ENCODE data around the gene RARB. TPM values are rescaled to one million over a fixed set of nuclear protein-coding genes. Genes with fewer than 3 reads are reported as not detected.

Gene RARB
- total RNA-seq, 1 donor from 2014 or later = 20.3 TPM

GRCh38 chr3:25420147-25420546, 7.9 kb upstream of the RARB start:
- intact Hi-C loops (cut with DNase I) = loop anchor here (10.0 kb wide), 1 partner anchor 645 kb away; no protein-coding TSS in a partner anchor
- no peak for DNase-seq (ENCODE audit: low spot score)

DNA sequence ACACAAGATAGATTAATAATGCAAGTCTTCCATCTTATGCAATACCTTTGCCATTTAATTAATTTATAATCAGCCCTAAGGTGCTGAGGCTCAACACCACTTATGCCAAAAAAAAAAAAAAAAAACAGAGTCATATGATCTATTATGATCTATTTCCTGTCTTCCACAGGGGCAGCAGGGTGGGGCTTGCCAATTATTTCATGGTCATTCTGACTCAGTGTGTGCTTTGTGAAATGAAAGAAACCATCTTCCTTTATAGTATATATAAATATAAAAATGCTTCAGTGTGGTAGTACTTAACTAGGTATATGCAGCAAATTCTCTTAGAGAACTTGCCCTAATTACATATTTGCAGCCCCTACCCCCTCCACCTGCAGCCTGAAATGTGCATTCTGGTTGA, 7.2 kb upstream of the RARB start:
- DNase-seq (ENCODE audit: low spot score) = no peak
- intact Hi-C loops (cut with DNase I) = loop anchor here (10.0 kb wide), 1 partner anchor 646 kb away; no protein-coding TSS in a partner anchor

- intact Hi-C loops (cut with DNase I) = loop anchor here (10.0 kb wide), 1 partner anchor 647 kb away; no protein-coding TSS in a partner anchor
- DNase-seq (ENCODE audit: low spot score) = no peak
Observed at GRCh38 chr3:25421747-25422146, 6.3 kb upstream of the RARB start.

- intact Hi-C loops (cut with DNase I) = loop anchor here (10.0 kb wide), 1 partner anchor 649 kb away; no protein-coding TSS in a partner anchor
- DNase-seq (ENCODE audit: low spot score) = no peak
Observed at GRCh38 chr3:25423780-25424588, 4.1 kb upstream of the RARB start.

DNA sequence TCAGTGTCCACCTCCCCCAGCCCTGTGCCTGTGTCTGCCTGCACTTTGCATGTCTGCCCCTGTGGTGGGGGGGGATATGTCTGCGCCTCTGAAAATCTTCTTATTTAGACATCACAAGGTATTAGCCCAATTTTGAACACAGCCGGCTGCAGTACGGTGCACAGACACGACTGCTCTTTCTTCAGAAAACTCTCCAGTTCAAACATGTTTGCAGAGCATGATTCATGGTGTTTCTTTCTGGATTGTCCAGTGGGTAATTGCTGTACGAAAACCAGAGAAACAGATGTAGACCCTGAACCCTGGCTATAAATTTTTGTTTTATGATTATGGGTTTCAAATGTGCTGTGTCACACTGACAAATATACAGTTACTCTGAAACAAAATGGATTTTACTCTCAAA, 3.4 kb upstream of the RARB start:
- intact Hi-C loops (cut with DNase I) = loop anchor here (5.0 to 10.0 kb wide), 4 partner anchors 43 to 650 kb away; no protein-coding TSS in a partner anchor

GRCh38 chr3:25426408-25426807, 1.7 kb upstream of the RARB start:
- no peak for DNase-seq (ENCODE audit: low spot score)
- intact Hi-C loops (cut with DNase I) = loop anchor here (1.0 to 10.0 kb wide), 6 partner anchors 41 to 652 kb away; no protein-coding TSS in a partner anchor

More for the DNA sequence above, 3.4 kb upstream of the RARB start:
- DNase-seq (ENCODE audit: low spot score) = no peak

DNA sequence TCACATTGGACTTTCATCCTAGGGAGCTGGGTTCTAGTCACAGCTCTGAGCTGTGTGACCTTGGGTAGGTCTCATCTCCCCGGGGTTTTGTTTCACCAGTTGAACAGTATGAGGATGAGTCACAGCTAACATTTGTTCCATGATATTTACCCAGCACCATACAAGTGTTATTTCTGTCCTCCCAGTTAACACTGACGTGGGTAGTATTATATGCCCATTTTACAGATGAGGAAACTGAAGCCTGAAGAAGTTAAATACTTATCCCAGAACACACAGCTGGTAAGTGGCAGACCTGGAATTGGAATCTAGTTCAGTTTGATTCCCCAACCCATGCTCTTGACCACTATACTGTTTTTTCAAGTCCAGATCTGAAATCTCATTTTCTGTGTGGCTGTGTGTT, 908 bp upstream of the RARB start:
- intact Hi-C loops (cut with DNase I) = loop anchor here (2.0 to 10.0 kb wide), 5 partner anchors 40 to 652 kb away; no protein-coding TSS in a partner anchor
- DNase-seq (ENCODE audit: low spot score) = no peak

GRCh38 chr3:25427563-25427941, 511 bp upstream of the RARB start:
- no peak for DNase-seq (ENCODE audit: low spot score)
- intact Hi-C loops (cut with DNase I) = loop anchor here (2.0 to 10.0 kb wide), 5 partner anchors 40 to 653 kb away; no protein-coding TSS in a partner anchor

DNA sequence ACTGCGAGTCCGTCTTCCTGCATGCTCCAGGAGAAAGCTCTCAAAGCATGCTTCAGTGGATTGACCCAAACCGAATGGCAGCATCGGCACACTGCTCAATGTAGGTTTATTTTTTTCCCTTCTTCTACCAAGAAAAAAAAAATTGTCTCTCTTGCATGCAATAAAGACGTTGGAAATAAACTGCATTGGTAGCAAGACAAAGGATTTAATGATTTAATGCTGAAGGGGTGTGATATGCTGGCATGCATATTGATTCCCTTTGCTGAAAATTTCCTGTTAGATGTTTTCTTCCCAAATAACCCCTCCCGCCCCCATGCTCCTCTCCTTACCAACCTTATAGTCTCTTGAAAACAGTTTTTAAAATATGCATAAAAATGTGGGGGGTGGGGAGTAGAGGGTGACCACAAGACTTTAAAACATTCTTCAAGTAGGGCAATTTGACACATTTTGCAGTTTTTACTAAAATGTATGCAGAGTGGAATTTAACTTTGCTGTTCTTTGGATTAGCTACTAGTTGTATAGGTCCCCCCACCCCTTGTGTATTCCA, 799 bp downstream of the RARB start:
- intact Hi-C loops (cut with DNase I) = loop anchor here (2.0 to 10.0 kb wide), 5 partner anchors 26 to 654 kb away; no protein-coding TSS in a partner anchor
- no peak for DNase-seq (ENCODE audit: low spot score)

- intact Hi-C loops (cut with DNase I) = loop anchor here (2.0 to 10.0 kb wide), 6 partner anchors 25 to 655 kb away; no protein-coding TSS in a partner anchor
- DNase-seq (ENCODE audit: low spot score) = no peak
Observed at GRCh38 chr3:25429361-25430286, 1.6 kb downstream of the RARB start.

- intact Hi-C loops (cut with DNase I) = loop anchor here (5.0 kb wide), 1 partner anchor 82 kb away; no protein-coding TSS in a partner anchor
Observed at GRCh38 chr3:25430287-25430934, 2.3 kb downstream of the RARB start.

DNA sequence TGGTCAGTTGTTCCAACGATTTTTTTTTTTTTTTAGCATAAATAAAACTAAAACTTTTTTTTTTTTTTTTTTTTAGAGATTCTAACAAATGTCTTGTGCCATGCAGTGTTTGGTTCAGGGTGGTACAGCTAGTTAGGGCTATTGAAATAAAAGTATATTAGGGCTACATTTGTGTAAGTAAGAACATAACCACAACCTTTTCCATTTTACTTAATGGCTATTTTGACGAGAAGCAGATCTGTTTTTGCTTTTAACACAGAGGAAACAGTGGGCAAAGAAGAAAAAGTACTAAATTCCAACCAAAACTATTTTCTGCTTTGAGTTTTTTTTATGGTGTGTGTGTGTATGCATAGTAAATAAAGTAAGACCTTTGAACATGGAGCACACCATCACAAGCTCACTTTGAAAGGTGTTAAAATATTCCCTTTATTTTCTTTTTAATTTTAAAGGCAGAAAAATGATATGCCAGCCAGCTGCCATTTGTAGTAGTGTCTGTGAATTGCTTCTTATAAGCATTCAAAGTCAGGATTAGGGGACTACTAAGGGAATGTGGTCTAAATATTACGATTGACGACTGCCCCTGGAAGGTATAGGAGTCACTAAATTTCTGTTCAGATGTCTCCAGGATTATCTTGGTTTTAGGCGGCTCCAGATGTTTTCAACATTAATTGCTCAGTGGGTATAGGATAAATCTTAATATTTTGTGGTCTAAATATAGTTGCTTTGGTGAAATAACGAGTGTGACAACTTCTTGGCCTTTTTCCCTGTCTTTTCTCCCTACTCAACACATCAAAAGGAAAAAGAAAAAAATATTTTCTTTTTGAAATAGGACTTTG, 3.1 kb downstream of the RARB start:
- no peak for DNase-seq (ENCODE audit: low spot score)
- intact Hi-C loops (cut with DNase I) = loop anchor here (5.0 kb wide), 1 partner anchor 81 kb away; no protein-coding TSS in a partner anchor

More at GRCh38 chr3:25430287-25430934, 2.3 kb downstream of the RARB start:
- no peak for DNase-seq (ENCODE audit: low spot score)

DNA sequence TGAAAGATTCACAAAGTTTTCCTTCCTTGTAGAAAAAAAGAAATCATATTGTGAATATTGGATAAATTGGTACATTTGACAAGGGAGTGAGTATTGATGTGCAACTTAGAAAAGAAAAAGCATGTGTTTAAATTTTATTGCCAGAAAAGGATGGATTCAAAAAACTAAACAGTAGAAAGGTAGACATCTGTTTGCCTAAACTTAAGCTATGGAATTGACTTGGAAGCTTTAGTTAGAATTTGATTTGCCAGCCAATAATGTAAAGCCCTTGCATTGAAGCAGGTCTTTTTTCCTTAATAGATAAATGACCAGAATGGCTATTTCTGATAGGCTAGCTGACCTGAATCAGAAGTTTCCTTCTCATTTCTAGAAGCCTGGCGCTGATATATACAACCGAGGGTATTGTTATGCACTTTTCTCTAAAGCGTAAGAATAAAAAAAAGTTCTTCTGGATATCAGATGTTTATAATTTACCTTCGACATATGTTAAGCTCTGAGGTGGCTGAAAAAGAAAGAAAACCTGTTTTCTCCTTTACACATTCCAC, 4.2 kb downstream of the RARB start:
- intact Hi-C loops (cut with DNase I) = loop anchor here (5.0 kb wide), 1 partner anchor 80 kb away; no protein-coding TSS in a partner anchor
- DNase-seq (ENCODE audit: low spot score) = no peak

DNA sequence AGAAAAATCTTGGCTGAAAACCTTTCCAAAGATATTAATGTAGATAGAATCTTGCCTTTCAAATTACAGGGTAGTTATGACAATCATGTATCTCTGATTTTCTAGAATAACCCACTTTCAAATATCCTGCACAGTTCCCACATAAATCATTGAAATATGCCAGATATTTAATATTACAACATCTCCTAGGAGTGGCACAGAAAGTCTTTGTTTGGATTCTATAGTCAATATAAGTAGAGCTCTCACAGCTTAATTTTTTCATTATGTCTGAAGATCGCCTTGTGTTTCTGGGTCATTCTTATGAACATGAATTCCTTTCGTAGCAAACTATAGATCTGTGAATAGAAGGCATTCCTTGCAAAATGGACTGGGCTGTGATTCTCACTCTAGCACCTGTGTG, 5.0 kb downstream of the RARB start:
- DNase-seq (ENCODE audit: low spot score) = no peak
- intact Hi-C loops (cut with DNase I) = loop anchor here (5.0 kb wide), 1 partner anchor 79 kb away; no protein-coding TSS in a partner anchor

DNA sequence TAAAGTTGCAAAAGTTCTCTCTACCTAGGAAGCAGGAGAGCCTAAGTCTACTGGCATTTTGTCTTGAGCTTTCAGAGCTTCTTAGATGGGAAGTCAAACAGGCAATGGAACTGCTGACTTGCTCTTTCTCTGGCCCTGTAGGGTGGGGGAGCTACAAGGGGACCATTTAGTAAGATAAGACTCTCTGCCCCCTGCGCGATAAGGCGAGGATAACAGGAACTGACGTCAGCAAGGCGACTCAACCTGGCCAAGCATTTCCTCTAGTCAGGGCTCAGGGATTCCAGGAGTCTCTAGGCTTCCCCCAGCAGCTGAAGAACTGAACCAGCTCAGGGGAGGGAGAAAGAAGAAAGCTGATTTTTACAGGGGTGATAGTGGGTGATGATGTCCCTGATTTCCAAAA, 5.8 kb downstream of the RARB start:
- DNase-seq (ENCODE audit: low spot score) = no peak
- intact Hi-C loops (cut with DNase I) = loop anchor here (5.0 kb wide), 1 partner anchor 78 kb away; no protein-coding TSS in a partner anchor

DNA sequence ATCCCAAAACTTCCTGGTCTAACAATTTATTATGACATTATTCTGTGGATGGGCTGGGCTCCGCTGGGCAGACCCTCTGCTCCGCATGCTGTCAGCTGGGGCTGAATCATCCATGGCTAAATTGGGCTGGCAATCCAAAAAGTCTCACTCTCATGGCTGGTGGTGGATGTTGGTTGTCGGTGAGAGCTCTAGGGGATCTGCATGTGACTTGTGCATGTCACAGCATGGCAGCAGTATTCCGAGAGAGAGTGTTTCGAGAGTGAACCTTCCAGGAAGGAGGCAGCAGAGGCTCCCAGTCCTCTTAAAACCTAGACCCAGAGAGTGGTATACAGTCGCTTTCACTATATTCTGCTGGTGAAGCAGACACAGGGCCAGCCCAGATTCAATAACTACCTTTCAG, 9.9 kb downstream of the RARB start:
- intact Hi-C loops (cut with DNase I) = no loop called here
- DNase-seq (ENCODE audit: low spot score) = no peak

GRCh38 chr3:25438791-25439555, 10.9 kb downstream of the RARB start:
- no peak for DNase-seq (ENCODE audit: low spot score)
- intact Hi-C loops (cut with DNase I) = no loop called here

Measured in cardiac septum (tissue), 1 donor.